HepG2 (cell line): ENCODE data around the gene ANKRD39. TPM values are rescaled to one million over a fixed set of nuclear protein-coding genes. Genes with fewer than 3 reads are reported as not detected.

Experiments
- ATAC-seq: fragments of 200-7000 bp; cut with Tn5 transposase; 3 replicates; pipeline ENCODE4 v1.9.1; 2020; ENCODE audit warnings: mild to moderate bottlenecking, moderate library complexity
- BruUV-seq: library from RNA; stranded (reverse); fragments of 400-500 nt; replicated peaks from 2 replicates; lab custom pipeline; 2021; lab: Mats Ljungman, UMichigan
- CTCF ChIA-PET: fragments of 300-600 bp; formaldehyde crosslinking; extraction: SDS; loops from one replicate; lab custom pipeline; 2021; ENCODE audit warnings: low total read pairs, inconsistent platforms, low intra/inter-chr PET ratio; lab: Yijun Ruan, JAX
- POLR2A ChIA-PET: fragments of 350-600 bp; sonication (Branson Sonifier 250); formaldehyde crosslinking; loops from one replicate; lab custom pipeline; 2020; ENCODE audit warnings: antibody characterized with exemption, inconsistent platforms; lab: Yijun Ruan, JAX
- DNase-seq: peaks from one replicate; pipeline ENCODE4 v3.0.0-alpha.2; 2015; ENCODE audit warnings: low spot score
- FAIRE-seq: peaks from 3 replicates; lab custom pipeline; 2011; peaks lifted over from hg19 to GRCh38; lab: Jason Lieb, UNC
- H2AFZ ChIP-seq: one replicate; pipeline ENCODE4 v1.6.1; 2011; ENCODE audit warnings: low read length, inconsistent platforms
- H3K27ac ChIP-seq: fragments of 300-600 bp; 3 replicates; pipeline ENCODE4 v1.8.0; 2011; ENCODE audit warnings: mixed run types, mild to moderate bottlenecking, mixed read lengths, low read length, inconsistent platforms; ENCODE audit not compliant: insufficient read depth; ENCODE audit errors: extremely low read length
- H3K27me3 ChIP-seq, 2 experiments: fragments of 200-600 bp in 1 of 2; 2 replicates in 1 of 2; 3 replicates in 1 of 2; pipeline versions ENCODE4 v1.6.0 to v1.8.0; 2011; ENCODE audit warnings: low read length in 2 of 2, mild to moderate bottlenecking in 2 of 2, moderate library complexity in 2 of 2, inconsistent platforms in 1 of 2; ENCODE audit not compliant: insufficient read depth in 2 of 2, control insufficient read depth in 1 of 2
- H3K36me3 ChIP-seq, 2 experiments: fragments of 200-600 bp in 1 of 2; replicated peaks in 1 of 2; 2 replicates in 1 of 2; 3 replicates in 1 of 2; pipeline versions ENCODE4 v1.5.1 to v1.8.0; 2011; ENCODE audit warnings: low read length in 2 of 2, inconsistent platforms in 1 of 2; ENCODE audit not compliant: insufficient read depth in 2 of 2, control insufficient read depth in 1 of 2
- H3K4me1 ChIP-seq: 2 replicates; pipeline ENCODE4 v1.5.1; 2012; ENCODE audit warnings: low read length, inconsistent platforms; ENCODE audit not compliant: insufficient read depth
- H3K4me2 ChIP-seq: 2 replicates; pipeline ENCODE4 v1.6.0; 2011; ENCODE audit warnings: low read depth, low read length, inconsistent platforms
- H3K4me3 ChIP-seq, 3 experiments: fragments of 200-600 bp in 1 of 3; sonication (generic), shearing (Covaris generic) in 1 of 3; replicated peaks in 1 of 3; 2 replicates each; pipeline ENCODE4 v1.5.1; 2011 to 2016; ENCODE audit warnings: low read length in 3 of 3, inconsistent platforms in 2 of 3, low read depth in 2 of 3, mild to moderate bottlenecking in 2 of 3, control low read depth in 1 of 3, mixed read lengths in 1 of 3; ENCODE audit not compliant: insufficient read depth in 1 of 3
- H3K79me2 ChIP-seq: one replicate; pipeline ENCODE4 v1.6.1; 2011; ENCODE audit warnings: low read length, inconsistent platforms; ENCODE audit not compliant: insufficient read depth
- H3K9ac ChIP-seq: 2 replicates; pipeline ENCODE4 v1.6.0; 2011; ENCODE audit warnings: mild to moderate bottlenecking, low read depth, low read length, inconsistent platforms; ENCODE audit not compliant: insufficient read depth
- H3K9me3 ChIP-seq: 2 replicates; pipeline ENCODE4 v1.5.1; 2012; ENCODE audit warnings: mild to moderate bottlenecking, low read length
- H4K20me1 ChIP-seq: 2 replicates; pipeline ENCODE4 v1.6.0; 2011; ENCODE audit warnings: inconsistent platforms, mild to moderate bottlenecking, low read length, moderate library complexity; ENCODE audit not compliant: insufficient read depth
- ARHGAP35 ChIP-seq: sonication (generic); formaldehyde crosslinking; IDR thresholded peaks from 2 replicates; pipeline ENCODE4 v1.9.0; 2022; ENCODE audit warnings: mild to moderate bottlenecking, inconsistent platforms, moderate library complexity, missing genetic modification reagents, borderline replicate concordance
- DMAP1 ChIP-seq: IDR thresholded peaks from 2 replicates; pipeline ENCODE4 v1.6.1; 2016
- DNMT1 ChIP-seq: sonication (generic); formaldehyde crosslinking; IDR thresholded peaks from 2 replicates; pipeline ENCODE4 v1.5.1; 2020; ENCODE audit warnings: mild to moderate bottlenecking, missing genetic modification reagents
- FOXC1 ChIP-seq: sonication (generic); formaldehyde crosslinking; IDR thresholded peaks from 2 replicates; pipeline ENCODE4 v1.8.0; 2022; ENCODE audit warnings: mild to moderate bottlenecking, missing genetic modification reagents, borderline replicate concordance
- HNRNPL ChIP-seq: fragments of 200-400 bp; formaldehyde crosslinking; IDR thresholded peaks from 2 replicates; pipeline ENCODE4 v1.6.1; 2017; ENCODE audit warnings: mild to moderate bottlenecking, low read depth, low read length
- KAT7 ChIP-seq: IDR thresholded peaks from 2 replicates; pipeline ENCODE4 v1.6.1; 2018; ENCODE audit warnings: borderline replicate concordance, missing compliant biosample characterization
- KLF15 ChIP-seq: sonication (generic); formaldehyde crosslinking; IDR thresholded peaks from 2 replicates; pipeline ENCODE4 v1.8.1; 2023; ENCODE audit warnings: borderline replicate concordance, mild to moderate bottlenecking, inconsistent platforms, missing genetic modification reagents, mixed read lengths
- NR2C2 ChIP-seq: sonication (generic); formaldehyde crosslinking; IDR thresholded peaks from 2 replicates; pipeline ENCODE4 v1.4.0; 2020; ENCODE audit warnings: missing genetic modification reagents, mild to moderate bottlenecking, moderate library complexity, borderline replicate concordance
- PTBP1 ChIP-seq: fragments of 200-400 bp; formaldehyde crosslinking; IDR thresholded peaks from 2 replicates; pipeline ENCODE4 v1.6.1; 2018; ENCODE audit warnings: low read length, low read depth; ENCODE audit not compliant: poor library complexity, severe bottlenecking
- RBAK ChIP-seq: sonication (generic); formaldehyde crosslinking; IDR thresholded peaks from 2 replicates; pipeline ENCODE4 v1.5.1; 2020; ENCODE audit warnings: mild to moderate bottlenecking, missing genetic modification reagents
- ZBTB8A ChIP-seq: sonication (generic); formaldehyde crosslinking; IDR thresholded peaks from 2 replicates; pipeline ENCODE4 v1.4.0; 2020; ENCODE audit warnings: mild to moderate bottlenecking, low read depth, missing genetic modification reagents, borderline replicate concordance
- ZNF775 ChIP-seq: sonication (generic); formaldehyde crosslinking; IDR thresholded peaks from 2 replicates; pipeline ENCODE4 v1.4.0; 2020; ENCODE audit warnings: missing genetic modification reagents, mild to moderate bottlenecking, moderate library complexity, borderline replicate concordance
- WGBS: methylation state at CpG from one replicate; pipeline ENCODE4 v1.1.6; 2017; ENCODE audit warnings: low lambda C conversion rate; 5-methylcytosine and 5-hydroxymethylcytosine counted together
- in situ Hi-C: cut with HindIII; loops from 2 replicates; pipeline ENCODE4 v1.10.0; 2017; ENCODE audit warnings: low pct_unique_long_range_greater_than_20kb; ENCODE audit not compliant: extremely low pct_ligation_motif_present
- intact Hi-C: fragments of 100-400 bp; cut with micrococcal nuclease; formaldehyde crosslinking; loops from one replicate; pipeline ENCODE4 v1.10.0; 2022; ENCODE audit not compliant: unreplicated experiment
- polyA plus RNA-seq, 8 experiments: library from polyadenylated mRNA; depleted of rRNA in 3 of 8; stranded (reverse) in 7 of 8; unstranded in 1 of 8; fragments of >200 nt; fragmentation: Illumina TruSeq in 4 of 8; extraction: Trizol in 4 of 8; gene quantifications; 2 replicates each; pipeline versions ENCODE4 v1.2.1 to v1.2.3, GENCODE V29; 2011 to 2016; ENCODE audit warnings: low read depth in 4 of 8, missing spikeins in 1 of 8, mixed read lengths in 1 of 8; ENCODE audit not compliant: insufficient read depth in 1 of 8
- total RNA-seq, 5 experiments: library from RNA; depleted of rRNA; stranded (reverse); fragments of >200 nt; fragmentation: Illumina TruSeq; extraction: Trizol; gene quantifications; 2 replicates each; pipeline ENCODE4 v1.2.3, GENCODE V29; 2016; ENCODE audit warnings: low read depth in 1 of 5
- TF ChIP-seq, protein P1 (sequence below): sonication (generic); formaldehyde crosslinking; IDR thresholded peaks from 2 replicates; pipeline ENCODE4 v1.8.1; 2023; ENCODE audit warnings: missing genetic modification reagents, mild to moderate bottlenecking, borderline replicate concordance
- TF ChIP-seq, protein P2 (sequence below): sonication (generic); formaldehyde crosslinking; IDR thresholded peaks from 2 replicates; pipeline ENCODE4 v1.5.0; 2020; ENCODE audit warnings: missing genetic modification reagents
- TF ChIP-seq, protein P3 (sequence below): sonication (generic); formaldehyde crosslinking; IDR thresholded peaks from 2 replicates; pipeline ENCODE4 v1.4.0; 2020; ENCODE audit warnings: mild to moderate bottlenecking, low read depth, missing genetic modification reagents
- TF ChIP-seq, protein P4 (sequence below): sonication (generic); formaldehyde crosslinking; IDR thresholded peaks from 2 replicates; pipeline ENCODE4 v1.4.0; 2020; ENCODE audit warnings: missing genetic modification reagents, borderline replicate concordance

ANKRD39 gene
- total and polyA plus RNA-seq, 2 of the 13 experiments (the other 11 are each of a cell fraction or from before 2014, with no cell fraction given): 23.2 to 24.8 TPM

- FAIRE-seq (no peak), DNase-seq (no peak), ATAC-seq (peak; percentile 1; the same call in 2 of the 3 replicates)
- no peaks in the 10 kb centered on the region for H3K9me3 ChIP-seq
- no peaks in the 10 kb centered on the region for H4K20me1 ChIP-seq
- peak overlapping the region; percentile 81 to 100 (median 93) for H3K4me3 ChIP-seq
- H3K4me1 ChIP-seq: peaks cover 39% of the 10 kb centered on the region
- H3K36me3 ChIP-seq: peaks cover 34 to 44% of the 10 kb centered on the region in 2 experiments
- 12% methylated on average over 18 of the region's 27 CpGs for WGBS
- no peak overlapping the region for H2AFZ ChIP-seq
- CTCF ChIA-PET: interaction anchor here (2.0 kb wide), 1 partner anchor 10 kb away, joined by 17 read pairs; the partner anchor contains the start of gene ANKRD39
- H3K27me3 ChIP-seq: peaks cover 0 to 15% of the 10 kb centered on the region in 2 experiments; a peak in 4 of 5 replicates
- TSS peak; percentile 74 for BruUV-seq
- H3K27ac ChIP-seq: peak overlapping the region; percentile 96
- POLR2A ChIA-PET: interaction anchor here (0.7 to 5.9 kb wide), 16 partner anchors 10 to 607 kb away, joined by 3 to 152 read pairs (median 4); partner anchors contain the start of genes ANKRD23, ANKRD36, ANKRD39 and CNNM3
- H3K9ac ChIP-seq: peak overlapping the region; percentile 98
- H3K79me2 ChIP-seq: peaks cover 23% of the 10 kb centered on the region
- H3K4me2 ChIP-seq: peak overlapping the region; percentile 92
- in situ Hi-C loops (no loop called here), intact Hi-C loops (no loop called here)
- TF ChIP-seq, protein P1, sequence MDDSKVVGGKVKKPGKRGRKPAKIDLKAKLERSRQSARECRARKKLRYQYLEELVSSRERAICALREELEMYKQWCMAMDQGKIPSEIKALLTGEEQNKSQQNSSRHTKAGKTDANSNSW: peak; percentile 0; the same call in 1 of the 2 replicates
- TF ChIP-seq ZNF775 (CRISPR knock-in tag) (no peak), DMAP1 (CRISPR knock-in tag) (no peak), KLF15 (CRISPR knock-in tag) (0 out of 2 replicates have a peak, but pooled peaks have one; percentile 79), FOXC1 (CRISPR knock-in tag) (0 out of 2 replicates have a peak, but pooled peaks have one; percentile 20), ARHGAP35 (CRISPR knock-in tag) (no peak), KAT7 (CRISPR knock-in tag) (no peak), HNRNPL (peak; percentile 86), NR2C2 (CRISPR knock-in tag) (0 out of 2 replicates have a peak, but pooled peaks have one; percentile 25), RBAK (CRISPR knock-in tag) (no peak), ZBTB8A (CRISPR knock-in tag) (peak; percentile 14; the same call in 1 of the 2 replicates), PTBP1 (peak; percentile 26), DNMT1 (CRISPR knock-in tag) (no peak)
- TF ChIP-seq, protein P2, sequence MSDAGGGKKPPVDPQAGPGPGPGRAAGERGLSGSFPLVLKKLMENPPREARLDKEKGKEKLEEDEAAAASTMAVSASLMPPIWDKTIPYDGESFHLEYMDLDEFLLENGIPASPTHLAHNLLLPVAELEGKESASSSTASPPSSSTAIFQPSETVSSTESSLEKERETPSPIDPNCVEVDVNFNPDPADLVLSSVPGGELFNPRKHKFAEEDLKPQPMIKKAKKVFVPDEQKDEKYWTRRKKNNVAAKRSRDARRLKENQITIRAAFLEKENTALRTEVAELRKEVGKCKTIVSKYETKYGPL: no peak
- TF ChIP-seq, protein P3, sequence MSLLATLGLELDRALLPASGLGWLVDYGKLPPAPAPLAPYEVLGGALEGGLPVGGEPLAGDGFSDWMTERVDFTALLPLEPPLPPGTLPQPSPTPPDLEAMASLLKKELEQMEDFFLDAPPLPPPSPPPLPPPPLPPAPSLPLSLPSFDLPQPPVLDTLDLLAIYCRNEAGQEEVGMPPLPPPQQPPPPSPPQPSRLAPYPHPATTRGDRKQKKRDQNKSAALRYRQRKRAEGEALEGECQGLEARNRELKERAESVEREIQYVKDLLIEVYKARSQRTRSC (CRISPR knock-in tag): 0 out of 2 replicates have a peak, but pooled peaks have one; percentile 49
- TF ChIP-seq, protein P4, sequence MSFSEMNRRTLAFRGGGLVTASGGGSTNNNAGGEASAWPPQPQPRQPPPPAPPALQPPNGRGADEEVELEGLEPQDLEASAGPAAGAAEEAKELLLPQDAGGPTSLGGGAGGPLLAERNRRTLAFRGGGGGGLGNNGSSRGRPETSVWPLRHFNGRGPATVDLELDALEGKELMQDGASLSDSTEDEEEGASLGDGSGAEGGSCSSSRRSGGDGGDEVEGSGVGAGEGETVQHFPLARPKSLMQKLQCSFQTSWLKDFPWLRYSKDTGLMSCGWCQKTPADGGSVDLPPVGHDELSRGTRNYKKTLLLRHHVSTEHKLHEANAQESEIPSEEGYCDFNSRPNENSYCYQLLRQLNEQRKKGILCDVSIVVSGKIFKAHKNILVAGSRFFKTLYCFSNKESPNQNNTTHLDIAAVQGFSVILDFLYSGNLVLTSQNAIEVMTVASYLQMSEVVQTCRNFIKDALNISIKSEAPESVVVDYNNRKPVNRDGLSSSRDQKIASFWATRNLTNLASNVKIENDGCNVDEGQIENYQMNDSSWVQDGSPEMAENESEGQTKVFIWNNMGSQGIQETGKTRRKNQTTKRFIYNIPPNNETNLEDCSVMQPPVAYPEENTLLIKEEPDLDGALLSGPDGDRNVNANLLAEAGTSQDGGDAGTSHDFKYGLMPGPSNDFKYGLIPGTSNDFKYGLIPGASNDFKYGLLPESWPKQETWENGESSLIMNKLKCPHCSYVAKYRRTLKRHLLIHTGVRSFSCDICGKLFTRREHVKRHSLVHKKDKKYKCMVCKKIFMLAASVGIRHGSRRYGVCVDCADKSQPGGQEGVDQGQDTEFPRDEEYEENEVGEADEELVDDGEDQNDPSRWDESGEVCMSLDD (CRISPR knock-in tag): no peak
These were observed 10.1 kb upstream of the ANKRD39 start for GRCh38 chr2:96867756-96868554.
